AG04450 (cell line): ENCODE measurements around the gene CDKAL1. TPM values are rescaled to one million over a fixed set of nuclear protein-coding genes. Genes with fewer than 3 reads are reported as not detected.
"Not testable (repeated sequence)": the region's sequence is repeated elsewhere in the genome, so short reads cannot be mapped to it uniquely, and the experiment has no call there.

ENCODE experiments used
- CTCF ChIA-PET: fragments of 300-600, 350-600 bp; formaldehyde crosslinking; extraction: SDS; loops from one replicate; lab custom pipeline; 2022; ENCODE audit warnings: antibody characterized with exemption, inconsistent platforms; lab: Charles Lee
- POLR2A ChIA-PET: fragments of 350-600 bp; formaldehyde crosslinking; extraction: SDS; loops from one replicate; lab custom pipeline; 2021; ENCODE audit warnings: antibody characterized with exemption, inconsistent platforms; lab: Yijun Ruan, JAX
- DNase-seq: peaks from one replicate; pipeline ENCODE4 v3.0.0-alpha.2; 2011; ENCODE audit warnings: low read depth, low spot score
- H3K27ac ChIP-seq: one replicate; pipeline ENCODE4 v1.5.1; 2012; ENCODE audit warnings: low read depth, low read length, control low read depth
- H3K27me3 ChIP-seq: one replicate; pipeline ENCODE4 v1.6.0; 2012; ENCODE audit warnings: low read length; ENCODE audit not compliant: control insufficient read depth, insufficient read depth
- H3K4me3 ChIP-seq: 2 replicates; pipeline ENCODE4 v1.5.1; 2011; ENCODE audit warnings: mild to moderate bottlenecking, low read depth, low read length, control low read depth
- H3K9me3 ChIP-seq: 2 replicates; pipeline ENCODE4 v1.5.1; 2012; ENCODE audit warnings: low read length; ENCODE audit not compliant: control insufficient read depth, insufficient read depth
- CTCF ChIP-seq: IDR thresholded peaks from 2 replicates; pipeline ENCODE4 v1.5.1; 2011; ENCODE audit warnings: low read depth, low read length, control low read depth, inconsistent platforms
- polyA plus RNA-seq: library from polyadenylated mRNA; depleted of rRNA; stranded (reverse); fragments of >200 nt; gene quantifications from 2 replicates; pipeline ENCODE4 v1.2.3, GENCODE V29; 2011

Gene CDKAL1
- polyA plus RNA-seq, 1 experiment, result 9.2 TPM

GRCh38 chr6:21189759-21190158, 655.5 kb downstream of the CDKAL1 start:
- no peak for DNase-seq
- no peaks in the 10 kb centered on the region for H3K27me3 ChIP-seq
- no peaks in the 10 kb centered on the region for H3K9me3 ChIP-seq
- H3K27ac ChIP-seq, result no peak overlapping the region
- CTCF ChIA-PET, result interaction anchor here (0.7 kb wide), 1 partner anchor 19 kb away, joined by 4 read pairs; no protein-coding TSS in a partner anchor
- TF ChIP-seq CTCF, result no peak
- H3K4me3 ChIP-seq, result no peak overlapping the region
- POLR2A ChIA-PET, result no interaction called here

- Histone ChIP-seq H3K9me3 (no peaks in the 10 kb centered on the region), H3K27ac (no peak overlapping the region), H3K27me3 (no peaks in the 10 kb centered on the region), H3K4me3 (no peak overlapping the region)
- no peak for TF ChIP-seq CTCF
- DNase-seq, result no peak
- ChIA-PET POLR2A (no interaction called here), CTCF (interaction anchor here (0.6 to 0.7 kb wide), 2 partner anchors 20 to 22 kb away, joined by 3 to 4 read pairs; no protein-coding TSS in a partner anchor)
These were observed 656.4 kb downstream of the CDKAL1 start for GRCh38 chr6:21190701-21191100.

- DNase-seq, result no peak
- no peak for TF ChIP-seq CTCF
- Histone ChIP-seq H3K9me3 (no peaks in the 10 kb centered on the region), H3K27ac (no peak overlapping the region), H3K27me3 (no peaks in the 10 kb centered on the region), H3K4me3 (no peak overlapping the region)
- ChIA-PET CTCF (no interaction called here), POLR2A (no interaction called here)
These were observed 659.7 kb downstream of the CDKAL1 start for GRCh38 chr6:21193790-21194475.

- DNase-seq, POLR2A ChIA-PET, H3K27me3 ChIP-seq, H3K27ac ChIP-seq, H3K4me3 ChIP-seq, H3K9me3 ChIP-seq: not testable (repeated sequence)
- CTCF ChIA-PET, result interaction anchor here (0.6 kb wide), 1 partner anchor 393 kb away, joined by 12 read pairs; no protein-coding TSS in a partner anchor
These were observed 661.0 kb downstream of the CDKAL1 start for GRCh38 chr6:21195301-21195700.

- no peak overlapping the region for H3K27ac ChIP-seq
- no peaks in the 10 kb centered on the region for H3K27me3 ChIP-seq
- POLR2A ChIA-PET, result no interaction called here
- H3K4me3 ChIP-seq, result no peak overlapping the region
- CTCF ChIA-PET, result no interaction called here
- no peaks in the 10 kb centered on the region for H3K9me3 ChIP-seq
- no peak for DNase-seq
- TF ChIP-seq CTCF, result no peak
These were observed 663.9 kb downstream of the CDKAL1 start for GRCh38 chr6:21198032-21198640.
